HEK293 (cell line): ENCODE results near the gene MKNK2.

Source experiments
- CTCF ChIA-PET: fragments of 350-600 bp; formaldehyde crosslinking; extraction: SDS; loops from one replicate; lab custom pipeline; 2021; ENCODE audit warnings: antibody characterized with exemption; lab: Yijun Ruan, JAX
- POLR2A ChIA-PET: fragments of 300-600 bp; formaldehyde crosslinking; extraction: SDS; loops from one replicate; lab custom pipeline; 2020; ENCODE audit warnings: antibody characterized with exemption, inconsistent platforms; lab: Yijun Ruan, JAX
- H3K27ac ChIP-seq: fragments of 200-500 bp; sonication (Bioruptor generic); 2 replicates; pipeline ENCODE4 v1.5.1; 2014; ENCODE audit warnings: low read depth, low read length, control low read depth, inconsistent platforms; ENCODE audit errors: extremely low read depth
- H3K36me3 ChIP-seq, 2 experiments: fragments of 200-500 bp in 1 of 2; sonication (Bioruptor generic) in 1 of 2; 1 replicate in 1 of 2; 2 replicates in 1 of 2; pipeline ENCODE4 v1.5.1; 2014 to 2017; ENCODE audit warnings: inconsistent platforms in 2 of 2, low read length in 2 of 2; ENCODE audit not compliant: control insufficient read depth in 2 of 2, insufficient read depth in 1 of 2
- H3K4me1 ChIP-seq: fragments of 200-500 bp; sonication (Bioruptor generic); 2 replicates; pipeline ENCODE4 v1.5.1; 2014; ENCODE audit warnings: mild to moderate bottlenecking, low read length, inconsistent platforms; ENCODE audit not compliant: control insufficient read depth, insufficient read depth
- H3K4me3 ChIP-seq: 2 replicates; pipeline ENCODE4 v1.5.1; 2011; ENCODE audit warnings: low read depth, mild to moderate bottlenecking, control low read depth, low read length, moderate library complexity
- H3K9me3 ChIP-seq: fragments of 200-500 bp; sonication (Bioruptor generic); 2 replicates; pipeline ENCODE4 v1.5.1; 2014; ENCODE audit warnings: low read depth, low read length, inconsistent platforms; ENCODE audit not compliant: control insufficient read depth, insufficient read depth
- GLIS1 ChIP-seq: fragments of 450-650 bp; formaldehyde crosslinking; IDR thresholded peaks from 2 replicates; pipeline ENCODE4 v1.5.1; 2016; ENCODE audit warnings: missing biosample characterization, missing genetic modification characterization
- HOXA7 ChIP-seq: sonication (generic); formaldehyde crosslinking; IDR thresholded peaks from 2 replicates; pipeline ENCODE4 v1.8.1; 2022; ENCODE audit warnings: missing genetic modification reagents, borderline replicate concordance
- SALL2 ChIP-seq: fragments of 450-650 bp; formaldehyde crosslinking; IDR thresholded peaks from 2 replicates; pipeline ENCODE4 v1.5.0; 2017; ENCODE audit warnings: missing biosample characterization, mild to moderate bottlenecking, missing genetic modification characterization, borderline replicate concordance
- SP7 ChIP-seq: fragments of 450-650 bp; formaldehyde crosslinking; IDR thresholded peaks from 2 replicates; pipeline ENCODE4 v1.5.1; 2016; ENCODE audit warnings: missing biosample characterization, missing genetic modification characterization
- TCF7L2 ChIP-seq: IDR thresholded peaks from 2 replicates; pipeline ENCODE4 v1.6.1; 2011; ENCODE audit warnings: low read depth, mild to moderate bottlenecking, inconsistent platforms, low read length, moderate library complexity, borderline replicate concordance
- ZFP37 ChIP-seq: fragments of 450-650 bp; formaldehyde crosslinking; IDR thresholded peaks from 2 replicates; pipeline ENCODE4 v1.5.1; 2016; ENCODE audit warnings: missing biosample characterization, missing genetic modification characterization
- ZNF133 ChIP-seq: fragments of 450-650 bp; formaldehyde crosslinking; IDR thresholded peaks from 2 replicates; pipeline ENCODE4 v1.5.1; 2016; ENCODE audit warnings: missing biosample characterization, missing genetic modification characterization
- ZNF146 ChIP-seq: fragments of 450-650 bp; formaldehyde crosslinking; IDR thresholded peaks from 2 replicates; pipeline ENCODE4 v1.5.1; 2016; ENCODE audit warnings: missing biosample characterization, missing genetic modification characterization
- ZNF16 ChIP-seq: fragments of 450-650 bp; formaldehyde crosslinking; IDR thresholded peaks from 2 replicates; pipeline ENCODE4 v1.5.1; 2016; ENCODE audit warnings: low read depth, missing biosample characterization, missing genetic modification characterization
- ZNF174 ChIP-seq: fragments of 450-650 bp; formaldehyde crosslinking; IDR thresholded peaks from 2 replicates; pipeline ENCODE4 v1.5.0; 2017; ENCODE audit warnings: missing biosample characterization, mild to moderate bottlenecking, missing genetic modification characterization
- ZNF221 ChIP-seq: fragments of 450-650 bp; formaldehyde crosslinking; IDR thresholded peaks from 2 replicates; pipeline ENCODE4 v1.5.1; 2017; ENCODE audit warnings: missing biosample characterization, missing genetic modification characterization, borderline replicate concordance
- ZNF248 ChIP-seq: fragments of 450-650 bp; formaldehyde crosslinking; IDR thresholded peaks from 2 replicates; pipeline ENCODE4 v1.5.1; 2017; ENCODE audit warnings: missing biosample characterization, missing genetic modification characterization
- ZNF366 ChIP-seq: fragments of 450-650 bp; formaldehyde crosslinking; conservative IDR thresholded peaks from 2 replicates; pipeline ENCODE4 v1.5.1; 2016; ENCODE audit warnings: missing biosample characterization, missing genetic modification characterization
- ZNF416 ChIP-seq: fragments of 450-650 bp; formaldehyde crosslinking; IDR thresholded peaks from 2 replicates; pipeline ENCODE4 v1.5.1; 2016; ENCODE audit warnings: missing biosample characterization, missing genetic modification characterization
- ZNF433 ChIP-seq: fragments of 450-650 bp; formaldehyde crosslinking; IDR thresholded peaks from 2 replicates; pipeline ENCODE4 v1.5.1; 2016; ENCODE audit warnings: missing biosample characterization, missing genetic modification characterization, low read depth
- ZNF473 ChIP-seq: fragments of 450-650 bp; formaldehyde crosslinking; IDR thresholded peaks from 2 replicates; pipeline ENCODE4 v1.5.1; 2017; ENCODE audit warnings: missing biosample characterization, missing genetic modification characterization
- ZNF585B ChIP-seq: fragments of 450-650 bp; formaldehyde crosslinking; IDR thresholded peaks from 2 replicates; pipeline ENCODE4 v1.5.1; 2016; ENCODE audit warnings: missing biosample characterization, missing genetic modification characterization
- ZNF621 ChIP-seq: fragments of 450-650 bp; formaldehyde crosslinking; IDR thresholded peaks from 2 replicates; pipeline ENCODE4 v1.5.1; 2017; ENCODE audit warnings: missing biosample characterization, missing genetic modification characterization
- ZNF654 ChIP-seq: fragments of 450-650 bp; formaldehyde crosslinking; IDR thresholded peaks from 2 replicates; pipeline ENCODE4 v1.5.1; 2016; ENCODE audit warnings: low read depth, missing biosample characterization, missing genetic modification characterization
- ZNF670 ChIP-seq: fragments of 450-650 bp; formaldehyde crosslinking; IDR thresholded peaks from 2 replicates; pipeline ENCODE4 v1.5.1; 2016; ENCODE audit warnings: missing biosample characterization, missing genetic modification characterization, low read depth
- ZNF707 ChIP-seq: fragments of 450-650 bp; formaldehyde crosslinking; IDR thresholded peaks from 2 replicates; pipeline ENCODE4 v1.5.1; 2016; ENCODE audit warnings: missing biosample characterization, missing genetic modification characterization
- ZNF747 ChIP-seq: fragments of 450-650 bp; formaldehyde crosslinking; IDR thresholded peaks from 2 replicates; pipeline ENCODE4 v1.5.1; 2016; ENCODE audit warnings: missing biosample characterization, missing genetic modification characterization
- ZNF776 ChIP-seq: fragments of 450-650 bp; formaldehyde crosslinking; IDR thresholded peaks from 2 replicates; pipeline ENCODE4 v1.5.0; 2017; ENCODE audit warnings: missing biosample characterization, missing genetic modification characterization, borderline replicate concordance
- ZNF792 ChIP-seq: fragments of 450-650 bp; formaldehyde crosslinking; IDR thresholded peaks from 2 replicates; pipeline ENCODE4 v1.5.1; 2016; ENCODE audit warnings: missing biosample characterization, missing genetic modification characterization
- ZNF837 ChIP-seq: fragments of 450-650 bp; formaldehyde crosslinking; IDR thresholded peaks from 2 replicates; pipeline ENCODE4 v1.5.1; 2016; ENCODE audit warnings: missing biosample characterization, missing genetic modification characterization
- TF ChIP-seq, protein P1 (sequence below): fragments of 450-650 bp; formaldehyde crosslinking; IDR thresholded peaks from 2 replicates; pipeline ENCODE4 v1.5.1; 2016; ENCODE audit warnings: missing biosample characterization, missing genetic modification characterization
- TF ChIP-seq, protein P2 (sequence below): fragments of 450-650 bp; formaldehyde crosslinking; IDR thresholded peaks from 2 replicates; pipeline ENCODE4 v1.5.1; 2016; ENCODE audit warnings: missing biosample characterization, missing genetic modification characterization, borderline replicate concordance
- TF ChIP-seq, protein P3 (sequence below): fragments of 450-650 bp; formaldehyde crosslinking; IDR thresholded peaks from 2 replicates; pipeline ENCODE4 v1.5.1; 2016; ENCODE audit warnings: missing biosample characterization, missing genetic modification characterization

The MKNK2 gene

DNA sequence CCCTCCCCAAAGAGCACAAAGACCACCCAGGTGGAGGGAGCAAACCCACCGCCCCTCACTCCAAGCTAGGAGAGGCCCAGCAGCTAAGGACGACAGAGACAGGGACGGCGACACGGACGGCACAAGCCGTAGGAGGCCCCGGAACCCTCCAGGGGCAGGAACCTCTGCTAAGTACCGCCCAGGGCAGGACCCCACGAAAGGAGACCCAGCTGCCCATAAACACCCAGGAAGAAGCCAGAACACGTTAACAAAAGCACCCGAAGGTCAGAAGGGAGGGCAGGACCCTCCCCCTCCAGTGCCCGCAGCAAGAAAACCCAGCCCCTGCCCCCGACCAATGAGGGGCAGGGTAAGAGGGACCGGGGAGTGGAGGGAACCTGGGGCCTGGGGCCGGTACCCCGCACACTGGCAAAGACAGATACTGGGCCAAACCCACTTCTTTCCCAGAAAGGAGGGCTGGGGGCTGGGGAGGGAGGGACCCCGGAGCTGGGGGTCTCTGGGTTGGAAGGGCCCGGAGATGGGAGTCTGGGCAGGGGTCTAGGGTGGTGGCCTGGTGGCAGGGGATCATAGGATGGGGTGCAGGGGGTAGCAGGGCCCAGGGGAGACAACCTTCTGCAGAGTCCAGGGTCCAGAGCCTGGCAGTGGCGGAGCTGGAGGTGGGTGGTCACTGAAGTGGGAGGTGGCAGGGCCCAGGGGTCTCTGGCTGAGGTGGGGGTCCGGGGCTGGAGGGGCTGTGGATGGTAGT is 37.9 kb downstream of the MKNK2 start (continued):
- TF ChIP-seq, protein P1, sequence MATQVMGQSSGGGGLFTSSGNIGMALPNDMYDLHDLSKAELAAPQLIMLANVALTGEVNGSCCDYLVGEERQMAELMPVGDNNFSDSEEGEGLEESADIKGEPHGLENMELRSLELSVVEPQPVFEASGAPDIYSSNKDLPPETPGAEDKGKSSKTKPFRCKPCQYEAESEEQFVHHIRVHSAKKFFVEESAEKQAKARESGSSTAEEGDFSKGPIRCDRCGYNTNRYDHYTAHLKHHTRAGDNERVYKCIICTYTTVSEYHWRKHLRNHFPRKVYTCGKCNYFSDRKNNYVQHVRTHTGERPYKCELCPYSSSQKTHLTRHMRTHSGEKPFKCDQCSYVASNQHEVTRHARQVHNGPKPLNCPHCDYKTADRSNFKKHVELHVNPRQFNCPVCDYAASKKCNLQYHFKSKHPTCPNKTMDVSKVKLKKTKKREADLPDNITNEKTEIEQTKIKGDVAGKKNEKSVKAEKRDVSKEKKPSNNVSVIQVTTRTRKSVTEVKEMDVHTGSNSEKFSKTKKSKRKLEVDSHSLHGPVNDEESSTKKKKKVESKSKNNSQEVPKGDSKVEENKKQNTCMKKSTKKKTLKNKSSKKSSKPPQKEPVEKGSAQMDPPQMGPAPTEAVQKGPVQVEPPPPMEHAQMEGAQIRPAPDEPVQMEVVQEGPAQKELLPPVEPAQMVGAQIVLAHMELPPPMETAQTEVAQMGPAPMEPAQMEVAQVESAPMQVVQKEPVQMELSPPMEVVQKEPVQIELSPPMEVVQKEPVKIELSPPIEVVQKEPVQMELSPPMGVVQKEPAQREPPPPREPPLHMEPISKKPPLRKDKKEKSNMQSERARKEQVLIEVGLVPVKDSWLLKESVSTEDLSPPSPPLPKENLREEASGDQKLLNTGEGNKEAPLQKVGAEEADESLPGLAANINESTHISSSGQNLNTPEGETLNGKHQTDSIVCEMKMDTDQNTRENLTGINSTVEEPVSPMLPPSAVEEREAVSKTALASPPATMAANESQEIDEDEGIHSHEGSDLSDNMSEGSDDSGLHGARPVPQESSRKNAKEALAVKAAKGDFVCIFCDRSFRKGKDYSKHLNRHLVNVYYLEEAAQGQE (tag by site-specific recombination) = no peak
- no peak for TF ChIP-seq ZNF707
- no peak for TF ChIP-seq ZNF221 (tag by site-specific recombination)
- TF ChIP-seq ZNF416 = no peak

DNA sequence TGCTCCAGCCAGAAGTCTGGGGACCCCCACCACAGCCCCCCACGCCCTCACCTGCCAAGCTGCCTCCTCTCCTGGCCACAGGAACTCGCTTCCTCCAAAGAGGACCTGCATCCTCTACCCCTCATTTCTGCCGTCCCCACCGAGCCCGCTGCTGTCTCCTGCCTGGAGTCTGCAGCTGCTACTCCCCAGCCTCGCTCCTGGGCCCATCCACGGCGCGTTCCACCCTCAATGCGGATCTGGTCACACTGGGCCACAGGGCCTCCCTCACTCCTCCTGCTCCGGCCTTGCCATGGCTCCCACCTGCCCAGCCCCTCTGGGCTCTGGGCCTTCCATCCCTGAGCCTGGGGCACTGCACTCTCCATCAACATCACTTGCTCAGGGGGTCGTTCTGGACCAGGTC is 39.9 kb downstream of the MKNK2 start:
- H3K36me3 ChIP-seq = peaks cover 4 to 22% of the 10 kb centered on the region in 2 experiments; a peak in 2 of 3 replicates
- no peak overlapping the region for H3K27ac ChIP-seq
- H3K9me3 ChIP-seq = no peaks in the 10 kb centered on the region
- no peak overlapping the region for H3K4me3 ChIP-seq
- H3K4me1 ChIP-seq = no peaks in the 10 kb centered on the region
- POLR2A ChIA-PET = interaction anchor here (0.7 to 1.1 kb wide), 3 partner anchors 9 to 470 kb away, joined by 3 to 8 read pairs (median 8); no protein-coding TSS in a partner anchor
- TF ChIP-seq ZNF654 (no peak), ZNF621 (tag by site-specific recombination) (no peak), HOXA7 (no peak), ZNF16 (peak; percentile 89), ZNF473 (no peak), GLIS1 (no peak), ZNF585B (tag by site-specific recombination) (no peak), ZNF146 (tag by site-specific recombination) (no peak), ZNF670 (tag by site-specific recombination) (no peak)
- CTCF ChIA-PET = no interaction called here

DNA sequence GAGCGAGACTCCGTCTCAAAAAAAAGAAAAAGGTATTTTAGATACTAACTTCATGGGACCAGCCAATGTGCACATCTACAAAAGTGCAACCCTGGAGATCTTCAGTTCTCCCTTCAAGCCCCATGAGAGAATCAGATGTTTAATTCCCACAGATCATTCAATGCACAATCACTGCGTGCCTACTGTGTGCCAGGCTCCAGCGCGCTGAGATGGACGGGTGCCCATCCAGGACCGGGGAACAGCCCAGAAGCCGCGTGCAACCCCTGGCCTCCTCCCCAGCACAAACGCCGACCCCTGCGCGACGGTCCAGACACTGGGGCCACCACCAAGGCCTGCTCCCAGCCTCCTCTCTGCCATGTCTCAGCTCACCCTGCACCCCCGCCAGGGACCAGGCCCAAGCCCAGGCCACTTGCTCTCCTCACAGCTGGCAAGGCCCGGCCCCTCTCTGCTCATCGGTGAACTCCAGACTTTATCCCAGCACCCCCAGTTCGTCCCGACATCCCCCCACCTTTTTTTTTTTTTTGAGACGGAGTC is 40.8 kb downstream of the MKNK2 start:
- no peak overlapping the region for H3K27ac ChIP-seq
- POLR2A ChIA-PET = interaction anchor here (0.7 to 1.1 kb wide), 5 partner anchors 8 to 471 kb away, joined by 3 to 8 read pairs (median 4); no protein-coding TSS in a partner anchor
- CTCF ChIA-PET = interaction anchor here (0.6 to 1.1 kb wide), 2 partner anchors 19 to 82 kb away, joined by 3 read pairs; no protein-coding TSS in a partner anchor
- no peaks in the 10 kb centered on the region for H3K4me1 ChIP-seq
- H3K4me3 ChIP-seq = no peak overlapping the region
- no peaks in the 10 kb centered on the region for H3K9me3 ChIP-seq
- TF ChIP-seq, protein P2, sequence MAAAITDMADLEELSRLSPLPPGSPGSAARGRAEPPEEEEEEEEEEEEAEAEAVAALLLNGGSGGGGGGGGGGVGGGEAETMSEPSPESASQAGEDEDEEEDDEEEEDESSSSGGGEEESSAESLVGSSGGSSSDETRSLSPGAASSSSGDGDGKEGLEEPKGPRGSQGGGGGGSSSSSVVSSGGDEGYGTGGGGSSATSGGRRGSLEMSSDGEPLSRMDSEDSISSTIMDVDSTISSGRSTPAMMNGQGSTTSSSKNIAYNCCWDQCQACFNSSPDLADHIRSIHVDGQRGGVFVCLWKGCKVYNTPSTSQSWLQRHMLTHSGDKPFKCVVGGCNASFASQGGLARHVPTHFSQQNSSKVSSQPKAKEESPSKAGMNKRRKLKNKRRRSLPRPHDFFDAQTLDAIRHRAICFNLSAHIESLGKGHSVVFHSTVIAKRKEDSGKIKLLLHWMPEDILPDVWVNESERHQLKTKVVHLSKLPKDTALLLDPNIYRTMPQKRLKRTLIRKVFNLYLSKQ (tag by site-specific recombination) = no peak
- TF ChIP-seq ZFP37 (tag by site-specific recombination) = no peak
- no peak for TF ChIP-seq ZNF133 (tag by site-specific recombination)
- TF ChIP-seq SALL2 = no peak
- no peak for TF ChIP-seq ZNF366 (tag by site-specific recombination)
- no peak for TF ChIP-seq TCF7L2
- TF ChIP-seq, protein P3, sequence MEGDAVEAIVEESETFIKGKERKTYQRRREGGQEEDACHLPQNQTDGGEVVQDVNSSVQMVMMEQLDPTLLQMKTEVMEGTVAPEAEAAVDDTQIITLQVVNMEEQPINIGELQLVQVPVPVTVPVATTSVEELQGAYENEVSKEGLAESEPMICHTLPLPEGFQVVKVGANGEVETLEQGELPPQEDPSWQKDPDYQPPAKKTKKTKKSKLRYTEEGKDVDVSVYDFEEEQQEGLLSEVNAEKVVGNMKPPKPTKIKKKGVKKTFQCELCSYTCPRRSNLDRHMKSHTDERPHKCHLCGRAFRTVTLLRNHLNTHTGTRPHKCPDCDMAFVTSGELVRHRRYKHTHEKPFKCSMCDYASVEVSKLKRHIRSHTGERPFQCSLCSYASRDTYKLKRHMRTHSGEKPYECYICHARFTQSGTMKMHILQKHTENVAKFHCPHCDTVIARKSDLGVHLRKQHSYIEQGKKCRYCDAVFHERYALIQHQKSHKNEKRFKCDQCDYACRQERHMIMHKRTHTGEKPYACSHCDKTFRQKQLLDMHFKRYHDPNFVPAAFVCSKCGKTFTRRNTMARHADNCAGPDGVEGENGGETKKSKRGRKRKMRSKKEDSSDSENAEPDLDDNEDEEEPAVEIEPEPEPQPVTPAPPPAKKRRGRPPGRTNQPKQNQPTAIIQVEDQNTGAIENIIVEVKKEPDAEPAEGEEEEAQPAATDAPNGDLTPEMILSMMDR (tag by site-specific recombination) = no peak
- no peak for TF ChIP-seq ZNF433 (tag by site-specific recombination)
- TF ChIP-seq ZNF837 = no peak
- TF ChIP-seq ZNF747 = no peak
- TF ChIP-seq ZNF248 (tag by site-specific recombination) = no peak
- no peak for TF ChIP-seq SP7 (tag by site-specific recombination)
- no peak for TF ChIP-seq ZNF792 (tag by site-specific recombination)
- TF ChIP-seq ZNF174 = no peak
- TF ChIP-seq ZNF776 (tag by site-specific recombination) = no peak
- TF ChIP-seq, all 188 proteins: peak for 0
- H3K36me3 ChIP-seq = peaks cover 11 to 22% of the 10 kb centered on the region in 2 experiments; a peak in 2 of 3 replicates
